HUES48 (cell line): ENCODE results near the gene XNDC1N.

Experiments used
- H3K27ac ChIP-seq: one replicate; pipeline ENCODE4 v1.7.0; 2013; ENCODE audit warnings: low read depth, low read length, inconsistent platforms
- H3K27me3 ChIP-seq: 2 replicates; pipeline ENCODE4 v1.6.1; 2013; ENCODE audit warnings: mild to moderate bottlenecking, low read length; ENCODE audit not compliant: control insufficient read depth, insufficient read depth
- H3K36me3 ChIP-seq: 2 replicates; pipeline ENCODE4 v1.6.1; 2013; ENCODE audit warnings: low read length; ENCODE audit not compliant: control insufficient read depth, insufficient read depth
- H3K4me1 ChIP-seq: 2 replicates; pipeline ENCODE4 v1.6.1; 2013; ENCODE audit warnings: mild to moderate bottlenecking, low read length; ENCODE audit not compliant: control insufficient read depth, insufficient read depth
- H3K4me3 ChIP-seq: 2 replicates; pipeline ENCODE4 v1.5.1; 2013; ENCODE audit warnings: mild to moderate bottlenecking, low read depth, low read length
- H3K9ac ChIP-seq: 2 replicates; pipeline ENCODE4 v1.6.1; 2013; ENCODE audit warnings: mild to moderate bottlenecking, low read depth, low read length, moderate library complexity
- H3K9me3 ChIP-seq: 2 replicates; pipeline ENCODE4 v1.6.1; 2013; ENCODE audit warnings: low read length; ENCODE audit not compliant: control insufficient read depth, insufficient read depth

The XNDC1N gene

DNA sequence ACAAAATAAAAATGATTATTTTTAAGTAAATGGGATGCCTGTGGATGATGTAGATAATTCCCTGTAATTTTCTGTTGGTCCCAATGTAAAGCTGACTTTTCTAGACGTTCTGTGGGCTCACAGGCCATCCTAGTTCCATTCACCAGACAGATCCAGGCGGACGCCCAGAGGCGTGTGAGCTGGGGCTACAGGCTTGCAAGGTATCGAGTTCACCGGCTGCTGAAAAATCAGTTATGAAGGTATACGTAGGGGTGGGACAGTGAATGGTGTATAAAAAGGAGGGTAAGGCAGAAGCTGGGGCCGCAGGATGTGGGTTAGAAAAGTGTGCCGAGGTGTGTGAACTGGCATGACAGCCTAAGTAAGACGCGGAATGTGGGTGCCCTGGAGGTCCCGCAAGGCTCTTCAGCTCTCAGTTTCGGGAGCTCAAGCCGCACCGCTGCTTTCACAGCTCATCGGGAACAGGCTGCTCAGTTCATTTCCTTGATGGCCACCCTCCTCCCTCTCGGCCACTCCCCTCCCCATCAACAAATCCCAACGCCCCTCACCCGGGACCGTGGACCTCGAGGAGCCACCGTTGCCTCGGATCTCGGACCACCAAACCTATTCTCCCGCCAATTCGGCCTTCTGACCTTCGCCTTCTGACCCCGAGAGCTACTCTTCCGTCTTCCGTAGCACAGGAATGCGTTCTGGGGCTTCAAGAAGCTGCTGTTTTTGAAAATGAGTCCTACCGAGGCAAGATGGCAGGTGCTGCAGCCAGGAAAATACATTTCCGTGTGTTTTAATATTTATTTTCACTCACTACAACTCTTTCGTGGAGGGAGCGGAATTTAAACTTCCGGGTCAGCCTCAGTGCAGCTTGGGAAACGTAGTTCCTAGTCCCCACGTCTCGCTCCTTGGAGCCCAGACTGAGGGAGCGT, at the start of gene XNDC1N:
TSS of gene XNDC1N (minus strand) at position 775 of the 917 bp plus-strand sequence. CDS start 5,241 bp downstream, outside the sequence.
- Histone ChIP-seq H3K9me3 (no peaks in the 10 kb centered on the region), H3K9ac (peak within 1 kb of the TSS; percentile 98), H3K36me3 (peaks cover 18% of the 10 kb centered on the region), H3K27ac (peak within 1 kb of the TSS; percentile 99), H3K27me3 (no peaks in the 10 kb centered on the region), H3K4me1 (peaks cover 7% of the 10 kb centered on the region; the same call in 1 of the 2 replicates), H3K4me3 (peak within 1 kb of the TSS; percentile 90)

- no peaks in the 10 kb centered on the region for H3K9me3 ChIP-seq
- H3K4me1 ChIP-seq, result no peaks in the 10 kb centered on the region
- H3K27me3 ChIP-seq, result no peaks in the 10 kb centered on the region
- H3K9ac ChIP-seq, result no peak overlapping the region
- H3K4me3 ChIP-seq, result no peak overlapping the region
- no peak overlapping the region for H3K27ac ChIP-seq
- peaks cover 34% of the 10 kb centered on the region for H3K36me3 ChIP-seq
Observed at GRCh38 chr11:71977743-71978418, 49.5 kb upstream of the XNDC1N start.

DNA sequence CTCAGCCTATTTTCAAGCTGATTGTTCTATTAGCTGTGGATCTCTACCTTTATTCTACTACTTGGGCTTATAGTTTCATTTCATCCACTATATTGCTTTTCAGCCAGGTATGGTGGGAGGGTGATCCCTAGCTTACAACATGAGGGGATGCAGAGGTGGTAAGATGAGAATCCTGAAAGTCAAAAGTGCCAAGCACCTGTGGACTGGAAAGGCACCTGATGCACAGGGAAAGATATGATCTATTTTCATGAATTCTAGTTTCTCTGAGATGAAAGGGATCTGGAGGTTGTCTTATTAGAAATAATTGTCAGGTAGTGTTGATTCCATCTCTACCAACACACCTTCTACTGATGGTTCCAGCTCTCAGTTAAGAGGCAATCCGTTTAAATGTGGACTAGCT, 48.7 kb upstream of the XNDC1N start:
- Histone ChIP-seq H3K36me3 (peaks cover 39% of the 10 kb centered on the region), H3K27ac (no peak overlapping the region), H3K9ac (no peak overlapping the region), H3K9me3 (no peaks in the 10 kb centered on the region), H3K4me3 (no peak overlapping the region), H3K4me1 (no peaks in the 10 kb centered on the region), H3K27me3 (no peaks in the 10 kb centered on the region)

DNA sequence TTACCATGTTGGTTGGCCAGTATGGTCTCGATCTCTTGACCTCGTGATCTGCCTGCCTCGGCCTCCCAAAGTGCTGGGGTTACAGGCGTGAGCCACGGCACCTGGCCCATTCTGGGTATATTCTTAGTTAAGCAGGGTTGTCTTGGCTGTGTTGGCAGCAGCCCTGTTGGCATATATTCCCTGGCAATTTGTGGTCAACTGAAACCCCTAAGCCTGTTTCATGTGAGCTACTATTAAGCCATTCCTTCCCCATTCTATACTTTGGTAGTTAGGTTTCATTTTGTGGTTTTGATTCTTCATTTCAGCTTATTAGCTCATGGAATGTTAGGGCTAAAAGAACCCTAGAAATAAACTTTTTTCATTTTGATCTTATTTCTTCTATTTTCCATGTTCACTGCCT, 48.2 kb upstream of the XNDC1N start:
- H3K9ac ChIP-seq, result no peak overlapping the region
- no peaks in the 10 kb centered on the region for H3K9me3 ChIP-seq
- no peak overlapping the region for H3K4me3 ChIP-seq

GRCh38 chr11:71971680-71972079, 43.3 kb upstream of the XNDC1N start:
- Histone ChIP-seq H3K4me1 (no peaks in the 10 kb centered on the region), H3K27me3 (no peaks in the 10 kb centered on the region), H3K4me3 (no peak overlapping the region), H3K9ac (no peak overlapping the region), H3K36me3 (peaks cover 49% of the 10 kb centered on the region), H3K27ac (no peak overlapping the region), H3K9me3 (no peaks in the 10 kb centered on the region)

More for the DNA sequence above, 48.2 kb upstream of the XNDC1N start:
- no peaks in the 10 kb centered on the region for H3K27me3 ChIP-seq
- no peak overlapping the region for H3K27ac ChIP-seq
- H3K36me3 ChIP-seq, result peaks cover 44% of the 10 kb centered on the region
- no peaks in the 10 kb centered on the region for H3K4me1 ChIP-seq

- Histone ChIP-seq H3K36me3 (peaks cover 41% of the 10 kb centered on the region), H3K27ac (no peak overlapping the region), H3K9me3 (no peaks in the 10 kb centered on the region), H3K9ac (no peak overlapping the region), H3K4me1 (no peaks in the 10 kb centered on the region), H3K27me3 (no peaks in the 10 kb centered on the region), H3K4me3 (no peak overlapping the region)
Observed at GRCh38 chr11:71964641-71965040, 36.2 kb upstream of the XNDC1N start.

GRCh38 chr11:71963468-71963867, 35.1 kb upstream of the XNDC1N start:
- no peak overlapping the region for H3K9ac ChIP-seq
- H3K4me1 ChIP-seq, result no peaks in the 10 kb centered on the region
- H3K4me3 ChIP-seq, result no peak overlapping the region
- H3K27me3 ChIP-seq, result no peaks in the 10 kb centered on the region
- no peaks in the 10 kb centered on the region for H3K9me3 ChIP-seq
- H3K27ac ChIP-seq, result no peak overlapping the region
- peaks cover 36% of the 10 kb centered on the region for H3K36me3 ChIP-seq

GRCh38 chr11:71962428-71963038, 34.1 kb upstream of the XNDC1N start:
- peaks cover 33% of the 10 kb centered on the region for H3K36me3 ChIP-seq
- H3K9me3 ChIP-seq, result no peaks in the 10 kb centered on the region
- H3K27ac ChIP-seq, result no peak overlapping the region
- H3K4me3 ChIP-seq, result no peak overlapping the region
- H3K27me3 ChIP-seq, result no peaks in the 10 kb centered on the region
- H3K9ac ChIP-seq, result no peak overlapping the region
- no peaks in the 10 kb centered on the region for H3K4me1 ChIP-seq

GRCh38 chr11:71955898-71956456, 27.6 kb upstream of the XNDC1N start:
- H3K9me3 ChIP-seq, result no peaks in the 10 kb centered on the region
- no peak overlapping the region for H3K4me3 ChIP-seq
- no peak overlapping the region for H3K9ac ChIP-seq
- no peak overlapping the region for H3K27ac ChIP-seq
- no peaks in the 10 kb centered on the region for H3K27me3 ChIP-seq
- H3K36me3 ChIP-seq, result peaks cover 11% of the 10 kb centered on the region
- no peaks in the 10 kb centered on the region for H3K4me1 ChIP-seq

- Histone ChIP-seq H3K9ac (no peak overlapping the region), H3K4me1 (no peaks in the 10 kb centered on the region), H3K4me3 (no peak overlapping the region)
Observed at GRCh38 chr11:71951741-71952310, 23.4 kb upstream of the XNDC1N start.

More at GRCh38 chr11:71951741-71952310, 23.4 kb upstream of the XNDC1N start:
- H3K9me3 ChIP-seq, result no peaks in the 10 kb centered on the region
- H3K36me3 ChIP-seq, result no peaks in the 10 kb centered on the region
- no peak overlapping the region for H3K27ac ChIP-seq
- no peaks in the 10 kb centered on the region for H3K27me3 ChIP-seq
